Measurements from ENCODE around the gene C22orf42.
"Not testable (repeated sequence)": the region's sequence is repeated elsewhere in the genome, so short reads cannot be mapped to it uniquely, and the experiment has no call there.

GRCh38 chr22:32137731-32138324 is 21.3 kb downstream of the C22orf42 start:
- not testable (repeated sequence) for TF ChIP-seq CTCF, POLR2A (IDR thresholded peaks at IDR 0.05)
